Cortex of kidney (tissue), 1 donor: Measurements from ENCODE around the gene LAMA3.

Experiments used
- DNase-seq: peaks from one replicate; lab custom pipeline; 2025; lab: John Stamatoyannopoulos, UW

Gene LAMA3

DNA sequence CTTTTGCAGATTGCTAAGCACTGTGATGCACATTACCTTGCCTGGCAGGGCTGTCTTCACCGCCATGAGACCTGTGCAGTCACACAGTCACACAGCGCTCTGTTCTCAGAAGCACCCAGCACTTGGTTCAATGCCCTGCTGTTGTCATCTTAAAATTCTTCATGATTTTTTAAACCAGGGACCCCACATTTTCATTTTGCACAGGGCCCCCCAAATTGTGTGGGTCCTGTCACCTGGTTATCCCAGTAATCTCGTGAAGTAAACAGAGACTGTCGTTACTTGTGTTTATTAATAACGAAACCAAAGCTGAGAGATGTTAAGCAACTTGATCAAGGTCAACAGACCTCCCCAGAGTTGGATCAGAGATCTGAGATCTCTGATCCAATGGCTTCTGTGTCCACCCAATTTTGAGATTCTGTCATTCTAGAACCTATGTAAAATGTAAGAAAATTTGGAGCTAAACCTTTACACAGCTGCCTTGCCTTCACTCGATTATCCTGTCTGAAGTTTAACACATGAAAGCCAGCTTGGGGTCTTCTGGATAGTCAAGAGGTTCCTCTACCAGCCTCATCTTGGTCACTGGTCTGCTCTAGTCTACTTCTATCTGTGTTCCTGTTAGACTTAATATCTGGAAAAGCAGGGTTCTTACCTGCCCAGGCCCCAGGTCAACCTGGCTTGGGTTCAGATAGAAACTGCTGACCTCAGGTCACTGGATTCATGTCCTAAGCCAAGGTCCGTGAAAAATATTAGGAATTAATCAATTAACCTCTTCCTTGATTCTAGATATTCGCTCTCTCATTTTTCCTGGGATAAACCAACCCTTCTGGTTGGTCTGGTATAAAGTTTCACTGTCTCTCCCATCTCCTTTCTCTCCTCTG is 311.6 kb downstream of the LAMA3 start:
- DNase-seq = no peak

DNA sequence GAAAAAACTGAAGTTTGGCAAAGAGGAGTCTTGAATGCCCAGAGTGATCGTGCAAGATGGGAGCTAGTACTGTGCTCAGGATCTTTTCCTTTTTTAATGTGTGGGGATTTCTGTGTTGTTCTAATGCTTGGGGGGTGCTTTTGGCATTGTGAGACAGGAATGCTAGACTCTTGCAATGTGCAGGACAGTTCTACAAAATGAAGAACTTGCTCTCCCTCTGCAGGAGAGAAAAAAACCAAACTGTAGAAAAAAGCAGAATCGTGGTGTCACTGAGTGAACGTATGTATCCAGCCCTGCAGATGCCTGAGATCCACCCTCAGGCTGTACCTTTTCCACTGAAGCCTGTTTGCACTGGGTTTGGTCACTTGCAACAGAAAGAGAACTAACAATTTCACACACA is 313.2 kb downstream of the LAMA3 start:
- DNase-seq = no peak

DNA sequence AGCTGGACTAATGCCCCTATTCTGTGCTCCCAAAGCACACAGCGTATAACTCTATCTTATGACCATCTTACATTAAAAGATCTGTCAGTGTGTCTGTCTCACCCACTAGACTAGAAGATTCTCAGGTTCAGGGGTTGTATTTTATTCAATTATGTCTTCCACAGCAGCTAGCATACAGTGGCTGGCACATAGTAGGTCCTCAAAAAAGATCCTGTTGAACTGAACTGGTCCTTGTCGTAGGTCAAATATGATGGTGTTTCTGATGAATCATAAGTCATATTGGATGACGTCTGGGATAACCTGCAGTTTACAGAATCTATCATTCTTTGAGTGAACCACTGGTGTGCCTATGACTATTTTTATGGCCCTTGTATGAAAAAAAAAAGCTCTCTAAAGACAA is 314.0 kb downstream of the LAMA3 start:
- no peak for DNase-seq

DNA sequence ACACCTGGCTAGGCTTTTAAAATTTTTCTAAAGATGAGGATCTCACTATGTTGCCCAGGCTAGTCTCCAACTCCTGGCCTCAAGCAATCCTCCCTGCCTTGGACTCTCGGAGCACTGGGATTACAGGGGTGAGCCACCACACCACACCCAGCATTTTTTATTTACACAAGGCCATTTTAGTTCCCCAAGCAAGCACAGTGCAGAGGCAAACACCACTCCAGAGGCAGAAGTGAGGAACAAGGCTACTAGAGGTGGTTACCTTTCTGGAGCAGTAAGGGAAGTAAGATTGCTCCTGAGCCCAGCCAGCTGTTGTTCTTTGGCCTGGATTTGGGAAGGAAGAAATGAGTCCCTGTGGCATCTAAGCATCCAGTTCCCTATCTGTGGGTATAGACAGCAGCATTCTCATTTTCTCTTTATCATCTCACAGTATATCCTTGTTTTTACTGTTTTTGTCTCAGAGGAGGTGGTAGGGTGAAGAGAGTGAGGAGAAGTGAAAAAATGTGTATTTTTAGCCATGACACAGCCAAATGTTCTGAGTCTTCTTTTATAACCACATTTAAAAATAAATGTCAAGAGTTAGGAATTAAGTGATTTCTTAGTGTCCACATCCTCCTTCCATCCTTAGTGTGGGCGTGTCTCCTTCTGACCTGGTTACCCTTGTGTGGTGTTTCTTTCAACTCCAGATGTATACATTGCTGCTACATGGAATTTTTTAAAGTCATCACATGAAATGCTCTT is 314.8 kb downstream of the LAMA3 start:
- DNase-seq = no peak
